ENCODE data around the gene RNASEL.

DNA sequence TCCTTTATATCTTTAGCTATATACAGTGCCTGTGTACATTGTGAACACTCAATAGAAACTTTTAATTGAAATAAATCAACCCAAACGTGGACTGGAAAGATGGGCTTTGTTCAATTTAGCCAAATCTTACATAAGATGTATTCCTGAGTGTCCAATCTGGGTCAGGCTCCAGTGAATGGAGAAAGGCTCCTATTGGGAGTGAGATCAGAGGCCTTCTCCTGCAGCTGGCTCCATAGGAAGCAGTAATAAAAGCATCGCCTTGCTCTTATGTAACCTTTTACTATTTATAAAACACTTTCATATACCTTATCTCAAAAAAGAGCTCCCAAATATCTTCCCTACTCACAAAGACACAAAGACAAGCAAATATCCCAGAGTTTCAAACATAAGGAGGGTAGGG is 40.0 kb upstream of the RNASEL start:
- TF ChIP-seq, protein P1, sequence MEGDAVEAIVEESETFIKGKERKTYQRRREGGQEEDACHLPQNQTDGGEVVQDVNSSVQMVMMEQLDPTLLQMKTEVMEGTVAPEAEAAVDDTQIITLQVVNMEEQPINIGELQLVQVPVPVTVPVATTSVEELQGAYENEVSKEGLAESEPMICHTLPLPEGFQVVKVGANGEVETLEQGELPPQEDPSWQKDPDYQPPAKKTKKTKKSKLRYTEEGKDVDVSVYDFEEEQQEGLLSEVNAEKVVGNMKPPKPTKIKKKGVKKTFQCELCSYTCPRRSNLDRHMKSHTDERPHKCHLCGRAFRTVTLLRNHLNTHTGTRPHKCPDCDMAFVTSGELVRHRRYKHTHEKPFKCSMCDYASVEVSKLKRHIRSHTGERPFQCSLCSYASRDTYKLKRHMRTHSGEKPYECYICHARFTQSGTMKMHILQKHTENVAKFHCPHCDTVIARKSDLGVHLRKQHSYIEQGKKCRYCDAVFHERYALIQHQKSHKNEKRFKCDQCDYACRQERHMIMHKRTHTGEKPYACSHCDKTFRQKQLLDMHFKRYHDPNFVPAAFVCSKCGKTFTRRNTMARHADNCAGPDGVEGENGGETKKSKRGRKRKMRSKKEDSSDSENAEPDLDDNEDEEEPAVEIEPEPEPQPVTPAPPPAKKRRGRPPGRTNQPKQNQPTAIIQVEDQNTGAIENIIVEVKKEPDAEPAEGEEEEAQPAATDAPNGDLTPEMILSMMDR (IDR thresholded peaks at IDR 0.05), result no peak
- TF ChIP-seq POLR2A (IDR thresholded peaks at IDR 0.05) (no peak), POLR2AphosphoS5 (IDR thresholded peaks at IDR 0.05) (no peak)

Data from gastroesophageal sphincter (tissue), 3 donors.